Measurements from ENCODE around the gene HMCN1.
"Not testable (repeated sequence)": the region's sequence is repeated elsewhere in the genome, so short reads cannot be mapped to it uniquely, and the experiment has no call there.

HMCN1 gene

DNA sequence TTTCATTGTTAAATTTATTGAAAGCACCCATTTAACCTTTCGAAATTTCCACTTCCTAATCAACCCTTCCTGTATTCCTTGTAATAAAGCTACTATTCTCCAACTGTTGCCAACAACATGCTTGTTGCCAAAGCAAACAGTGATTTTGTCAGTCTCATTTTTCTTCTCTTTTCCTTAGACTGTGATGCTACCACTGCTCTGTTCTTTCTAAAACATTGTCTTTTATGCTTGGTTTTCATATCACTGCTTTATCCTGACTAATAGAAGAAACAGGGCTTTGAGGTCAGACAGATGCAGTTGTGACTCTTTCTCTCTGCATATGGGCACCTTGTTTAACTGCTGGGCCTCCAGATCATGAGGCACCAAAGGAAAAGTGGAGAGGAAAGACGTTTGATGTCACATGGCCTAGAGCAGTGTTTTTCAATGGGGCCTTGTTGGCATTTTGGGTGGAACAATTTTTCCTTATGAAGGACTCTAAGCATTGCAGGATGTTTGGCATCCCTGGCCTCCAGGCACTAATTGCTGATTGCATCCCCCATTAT is 56.1 kb downstream of the HMCN1 start:
- DNase-seq (ENCODE audit: low read depth) = no peak
- no peak overlapping the region for H3K4me3 ChIP-seq (ENCODE audit: low read depth, low read length)
- TF ChIP-seq, protein P1, sequence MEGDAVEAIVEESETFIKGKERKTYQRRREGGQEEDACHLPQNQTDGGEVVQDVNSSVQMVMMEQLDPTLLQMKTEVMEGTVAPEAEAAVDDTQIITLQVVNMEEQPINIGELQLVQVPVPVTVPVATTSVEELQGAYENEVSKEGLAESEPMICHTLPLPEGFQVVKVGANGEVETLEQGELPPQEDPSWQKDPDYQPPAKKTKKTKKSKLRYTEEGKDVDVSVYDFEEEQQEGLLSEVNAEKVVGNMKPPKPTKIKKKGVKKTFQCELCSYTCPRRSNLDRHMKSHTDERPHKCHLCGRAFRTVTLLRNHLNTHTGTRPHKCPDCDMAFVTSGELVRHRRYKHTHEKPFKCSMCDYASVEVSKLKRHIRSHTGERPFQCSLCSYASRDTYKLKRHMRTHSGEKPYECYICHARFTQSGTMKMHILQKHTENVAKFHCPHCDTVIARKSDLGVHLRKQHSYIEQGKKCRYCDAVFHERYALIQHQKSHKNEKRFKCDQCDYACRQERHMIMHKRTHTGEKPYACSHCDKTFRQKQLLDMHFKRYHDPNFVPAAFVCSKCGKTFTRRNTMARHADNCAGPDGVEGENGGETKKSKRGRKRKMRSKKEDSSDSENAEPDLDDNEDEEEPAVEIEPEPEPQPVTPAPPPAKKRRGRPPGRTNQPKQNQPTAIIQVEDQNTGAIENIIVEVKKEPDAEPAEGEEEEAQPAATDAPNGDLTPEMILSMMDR (IDR thresholded peaks at IDR 0.05; ENCODE audit: low read depth, low read length) = no peak
- TF ChIP-seq MYC (IDR thresholded peaks at IDR 0.05; ENCODE audit: low read depth, low read length) = no peak
- TF ChIP-seq POLR2A (IDR thresholded peaks at IDR 0.05; ENCODE audit: extremely low read depth, insufficient read length) = no peak
- TF ChIP-seq, protein P2, sequence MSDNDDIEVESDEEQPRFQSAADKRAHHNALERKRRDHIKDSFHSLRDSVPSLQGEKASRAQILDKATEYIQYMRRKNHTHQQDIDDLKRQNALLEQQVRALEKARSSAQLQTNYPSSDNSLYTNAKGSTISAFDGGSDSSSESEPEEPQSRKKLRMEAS (IDR thresholded peaks at IDR 0.05; ENCODE audit: low read depth, low read length) = no peak

DNA sequence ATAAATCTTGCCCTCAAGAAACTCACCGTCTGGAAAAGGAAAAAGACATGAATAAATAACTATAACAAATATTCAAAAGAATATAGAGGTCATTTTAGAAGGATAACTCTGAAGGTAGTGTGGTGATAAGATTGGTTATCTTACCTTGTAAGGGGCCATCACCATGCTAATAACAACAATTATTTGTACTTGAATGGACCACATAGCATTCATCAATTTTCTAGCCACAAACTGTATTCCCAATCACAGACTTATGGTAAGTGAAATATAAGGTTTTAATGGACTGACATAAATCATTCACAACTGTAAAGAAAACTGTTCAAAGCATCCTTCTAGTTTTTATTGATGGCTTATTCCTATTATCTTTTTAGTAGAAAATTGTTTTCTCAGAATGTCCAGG is 57.8 kb downstream of the HMCN1 start:
- DNase-seq (ENCODE audit: low read depth) = no peak
- no peak overlapping the region for H3K4me3 ChIP-seq (ENCODE audit: low read depth, low read length)
- TF ChIP-seq POLR2A (IDR thresholded peaks at IDR 0.05; ENCODE audit: extremely low read depth, insufficient read length) (no peak), MYC (IDR thresholded peaks at IDR 0.05; ENCODE audit: low read depth, low read length) (no peak)
- TF ChIP-seq, protein P2 (IDR thresholded peaks at IDR 0.05; ENCODE audit: low read depth, low read length) = no peak
- TF ChIP-seq, protein P1 (IDR thresholded peaks at IDR 0.05; ENCODE audit: low read depth, low read length) = no peak

DNA sequence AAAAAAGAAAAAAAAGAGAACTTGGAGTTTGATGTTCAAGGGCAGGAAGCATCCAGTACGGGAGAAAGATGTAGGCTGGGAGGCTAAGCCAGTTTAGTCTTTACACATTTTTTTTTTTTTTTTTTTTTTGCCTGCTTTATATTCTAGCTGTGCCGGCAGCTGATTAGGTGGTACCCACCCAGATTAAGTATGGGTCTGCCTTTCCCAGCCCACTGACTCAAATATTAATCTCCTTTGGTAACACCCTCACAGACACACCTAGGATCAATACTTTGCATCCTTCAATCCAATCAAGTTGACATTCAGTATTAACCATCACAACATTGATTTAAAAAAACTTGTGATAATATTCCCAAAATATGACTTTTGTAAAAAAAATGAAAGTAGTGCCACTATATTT is 60.3 kb downstream of the HMCN1 start:
- not testable (repeated sequence) for H3K4me3 ChIP-seq (ENCODE audit: low read depth, low read length); DNase-seq (ENCODE audit: low read depth)

DNA sequence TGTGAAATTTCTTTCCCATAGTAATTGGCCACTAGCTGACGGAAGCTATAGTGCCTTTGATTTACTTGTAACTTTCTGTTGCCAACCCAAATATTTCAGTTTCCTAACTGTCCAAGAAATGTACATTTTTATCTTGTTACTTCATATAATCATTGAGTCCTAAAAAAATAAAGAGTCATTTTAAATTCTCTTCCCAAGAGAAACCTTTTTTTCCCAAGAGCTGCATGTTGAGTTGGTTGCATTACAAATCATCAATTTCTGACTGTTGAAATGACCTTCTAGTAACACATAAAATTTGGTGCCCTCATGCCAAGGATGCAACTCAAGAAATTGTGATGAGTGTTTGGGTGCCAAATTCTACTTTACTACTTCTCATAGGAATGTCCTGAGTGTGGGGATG is 61.0 kb downstream of the HMCN1 start:
- no peak overlapping the region for H3K4me3 ChIP-seq (ENCODE audit: low read depth, low read length)
- no peak for DNase-seq (ENCODE audit: low read depth)
- TF ChIP-seq, protein P2 (IDR thresholded peaks at IDR 0.05; ENCODE audit: low read depth, low read length) = no peak
- TF ChIP-seq, protein P1 (IDR thresholded peaks at IDR 0.05; ENCODE audit: low read depth, low read length) = no peak
- TF ChIP-seq MYC (IDR thresholded peaks at IDR 0.05; ENCODE audit: low read depth, low read length) (no peak), POLR2A (IDR thresholded peaks at IDR 0.05; ENCODE audit: extremely low read depth, insufficient read length) (no peak)

DNA sequence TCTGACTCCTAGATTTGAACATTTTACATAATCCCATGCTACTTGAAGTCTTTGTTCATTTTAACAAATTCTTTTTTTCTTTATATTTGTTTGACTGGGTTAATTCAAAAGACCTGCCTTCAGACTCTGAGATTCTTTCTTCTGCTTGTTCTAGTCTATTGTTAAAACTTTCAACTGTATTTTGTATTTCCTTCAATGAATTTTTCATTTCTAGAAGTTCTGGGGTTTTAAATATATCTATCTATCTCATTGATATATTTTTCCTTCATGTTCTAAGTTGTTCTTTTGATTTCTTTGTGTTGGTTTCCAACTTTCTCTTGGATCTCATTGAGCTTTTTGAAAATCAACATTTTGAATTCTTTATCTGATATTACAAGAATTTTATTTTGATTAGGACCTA is 64.3 kb downstream of the HMCN1 start:
- H3K4me3 ChIP-seq (ENCODE audit: low read depth, low read length) = no peak overlapping the region
- TF ChIP-seq POLR2A (IDR thresholded peaks at IDR 0.05; ENCODE audit: extremely low read depth, insufficient read length) = no peak
- no peak for DNase-seq (ENCODE audit: low read depth)

DNA sequence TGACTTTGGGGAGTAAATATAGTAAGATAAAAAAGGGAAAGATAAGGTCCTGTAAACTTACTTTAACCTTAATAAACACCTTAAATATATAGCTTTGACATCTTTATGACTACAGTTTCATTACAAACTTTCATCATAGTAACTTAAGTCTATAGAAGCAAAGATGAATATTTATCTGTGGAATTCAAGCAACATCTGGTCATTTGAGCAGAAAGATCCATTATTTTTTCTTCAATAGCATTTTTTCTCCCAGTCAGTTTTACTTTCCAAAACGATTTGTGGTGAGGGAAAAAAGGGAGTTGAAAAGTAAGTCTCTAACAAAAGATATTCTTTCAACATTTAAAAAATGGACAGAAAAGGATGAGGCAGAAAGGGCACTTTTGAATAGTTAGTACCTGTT is 69.0 kb downstream of the HMCN1 start:
- no peak overlapping the region for H3K4me3 ChIP-seq (ENCODE audit: low read depth, low read length)
- no peak for DNase-seq (ENCODE audit: low read depth)
- TF ChIP-seq, protein P1 (IDR thresholded peaks at IDR 0.05; ENCODE audit: low read depth, low read length) = no peak
- TF ChIP-seq MYC (IDR thresholded peaks at IDR 0.05; ENCODE audit: low read depth, low read length) = no peak
- TF ChIP-seq POLR2A (IDR thresholded peaks at IDR 0.05; ENCODE audit: extremely low read depth, insufficient read length) = no peak
- TF ChIP-seq, protein P2 (IDR thresholded peaks at IDR 0.05; ENCODE audit: low read depth, low read length) = no peak

DNA sequence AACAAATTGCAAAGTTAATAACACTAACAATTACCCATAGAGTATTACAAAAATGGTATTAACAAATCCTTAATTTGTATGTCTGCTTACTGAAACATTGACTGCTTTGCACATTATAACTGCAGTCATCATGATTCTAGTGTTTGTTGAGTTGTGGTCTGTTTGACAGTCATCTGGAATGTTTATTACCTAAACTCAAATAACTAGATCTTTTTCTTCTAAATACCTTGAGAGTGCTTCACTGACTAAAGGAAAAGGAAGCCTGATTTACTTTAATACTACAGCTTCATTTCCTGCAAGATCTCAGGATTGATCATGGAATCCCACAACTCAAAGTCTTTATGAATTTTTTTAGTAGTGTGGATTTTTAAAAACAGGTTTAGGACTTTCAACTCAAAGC is 70.0 kb downstream of the HMCN1 start:
- no peak overlapping the region for H3K4me3 ChIP-seq (ENCODE audit: low read depth, low read length)
- TF ChIP-seq MYC (IDR thresholded peaks at IDR 0.05; ENCODE audit: low read depth, low read length) (no peak), POLR2A (IDR thresholded peaks at IDR 0.05; ENCODE audit: extremely low read depth, insufficient read length) (no peak)
- TF ChIP-seq, protein P1 (IDR thresholded peaks at IDR 0.05; ENCODE audit: low read depth, low read length) = no peak
- TF ChIP-seq, protein P2 (IDR thresholded peaks at IDR 0.05; ENCODE audit: low read depth, low read length) = no peak
- DNase-seq (ENCODE audit: low read depth) = no peak
